SK-N-SH (cell line): ENCODE measurements around the gene EDIL3. TPM values are rescaled to one million over a fixed set of nuclear protein-coding genes. Genes with fewer than 3 reads are reported as not detected.

ENCODE experiments used
- CTCF ChIA-PET: fragments of 300-600, 350-600 bp; formaldehyde crosslinking; extraction: SDS; loops from one replicate; lab custom pipeline; 2021; lab: Yijun Ruan, JAX
- POLR2A ChIA-PET: fragments of 350-600 bp; sonication (Branson Sonifier 250); formaldehyde crosslinking; extraction: SDS; loops from one replicate; lab custom pipeline; 2020; ENCODE audit warnings: antibody characterized with exemption, inconsistent platforms; lab: Yijun Ruan, JAX
- DNase-seq: peaks from one replicate; pipeline ENCODE4 v3.0.0; 2012
- H2AFZ ChIP-seq: fragments of 200-600 bp; sonication (generic); 2 replicates; pipeline ENCODE4 v1.8.1; 2016; ENCODE audit warnings: antibody characterized with exemption, mild to moderate bottlenecking, low read depth
- H3F3A ChIP-seq: fragments of 200-600 bp; sonication (generic); replicated peaks from 2 replicates; pipeline ENCODE3; 2016; ENCODE audit warnings: antibody characterized with exemption, mild to moderate bottlenecking; ENCODE audit not compliant: insufficient read depth
- H3K27ac ChIP-seq, 2 experiments: fragments of 200-500 bp in 1 of 2; fragments of 200-600 bp in 1 of 2; sonication (Bioruptor generic) in 1 of 2; sonication (generic), shearing (Covaris generic) in 1 of 2; 2 replicates each; pipeline versions ENCODE4 v1.5.1 to v1.6.1; 2014 to 2016; ENCODE audit warnings: low read depth in 2 of 2, inconsistent platforms in 1 of 2, low read length in 1 of 2, mild to moderate bottlenecking in 1 of 2, mixed read lengths in 1 of 2
- H3K27me3 ChIP-seq: fragments of 200-600 bp; sonication (generic), shearing (Covaris generic); 2 replicates; pipeline ENCODE4 v1.6.1; 2016; ENCODE audit warnings: mixed run types; ENCODE audit not compliant: insufficient read depth
- H3K36me3 ChIP-seq, 2 experiments: fragments of 200-500 bp in 1 of 2; fragments of 200-600 bp in 1 of 2; sonication (Bioruptor generic) in 1 of 2; sonication (generic) in 1 of 2; replicated peaks in 1 of 2; 2 replicates each; pipeline versions ENCODE3 to v1.5.1; 2014 to 2016; ENCODE audit warnings: low read length in 1 of 2, mild to moderate bottlenecking in 1 of 2; ENCODE audit not compliant: insufficient read depth in 2 of 2, control insufficient read depth in 1 of 2
- H3K4me1 ChIP-seq, 2 experiments: fragments of 200-500 bp in 1 of 2; fragments of 200-600 bp in 1 of 2; sonication (Bioruptor generic) in 1 of 2; sonication (generic), shearing (Covaris generic) in 1 of 2; 2 replicates each; pipeline versions ENCODE4 v1.5.1 to v1.6.1; 2014 to 2016; ENCODE audit warnings: low read depth in 1 of 2, low read length in 1 of 2, mixed run types in 1 of 2; ENCODE audit not compliant: insufficient read depth in 2 of 2, control insufficient read depth in 1 of 2
- H3K4me2 ChIP-seq: fragments of 200-600 bp; sonication (generic), shearing (Covaris generic); 2 replicates; pipeline ENCODE4 v1.6.1; 2017; ENCODE audit warnings: mixed run types
- H3K4me3 ChIP-seq, 2 experiments: fragments of 200-500 bp in 1 of 2; fragments of 200-600 bp in 1 of 2; sonication (Bioruptor generic) in 1 of 2; sonication (generic), shearing (Covaris generic) in 1 of 2; 2 replicates each; pipeline versions ENCODE4 v1.5.1 to v1.8.1; 2014 to 2016; ENCODE audit warnings: low read depth in 2 of 2, inconsistent platforms in 1 of 2, low read length in 1 of 2, mild to moderate bottlenecking in 1 of 2, mixed read lengths in 1 of 2, moderate library complexity in 1 of 2
- H3K79me2 ChIP-seq: fragments of 200-600 bp; sonication (generic); 2 replicates; pipeline ENCODE4 v1.8.1; 2017; ENCODE audit warnings: mild to moderate bottlenecking; ENCODE audit not compliant: insufficient read depth
- H3K9ac ChIP-seq: fragments of 200-600 bp; sonication (generic); 2 replicates; pipeline ENCODE4 v1.6.1; 2017; ENCODE audit warnings: mixed run types
- H3K9me2 ChIP-seq: fragments of 200-600 bp; sonication (generic); 2 replicates; pipeline ENCODE4 v1.6.1; 2017; ENCODE audit warnings: mixed run types
- H3K9me3 ChIP-seq: fragments of 200-600 bp; sonication (generic); 2 replicates; pipeline ENCODE4 v1.6.1; 2017; ENCODE audit warnings: mixed run types, mild to moderate bottlenecking, moderate library complexity
- H4K20me1 ChIP-seq: fragments of 200-600 bp; sonication (generic); 2 replicates; pipeline ENCODE4 v1.6.1; 2017; ENCODE audit warnings: mild to moderate bottlenecking, mixed run types; ENCODE audit not compliant: insufficient read depth
- ELF1 ChIP-seq: IDR thresholded peaks from 2 replicates; pipeline ENCODE4 v1.4.0; 2012
- FOXJ3 ChIP-seq: sonication (generic); formaldehyde crosslinking; IDR thresholded peaks from 2 replicates; pipeline ENCODE4 v1.5.1; 2020; ENCODE audit warnings: mild to moderate bottlenecking, missing genetic modification reagents
- FOXM1 ChIP-seq: IDR thresholded peaks from 2 replicates; pipeline ENCODE4 v1.4.0; 2012; ENCODE audit warnings: low read depth, mild to moderate bottlenecking
- MEF2A ChIP-seq: IDR thresholded peaks from 2 replicates; pipeline ENCODE4 v1.4.0; 2012; ENCODE audit warnings: low read depth, borderline replicate concordance
- NFIC ChIP-seq: IDR thresholded peaks from 2 replicates; pipeline ENCODE4 v1.4.0; 2012; ENCODE audit warnings: borderline replicate concordance
- RAD21 ChIP-seq: IDR thresholded peaks from 2 replicates; pipeline ENCODE4 v1.6.1; 2012; ENCODE audit warnings: mild to moderate bottlenecking, low read length
- RFX5 ChIP-seq: IDR thresholded peaks from 2 replicates; pipeline ENCODE4 v1.6.1; 2012; ENCODE audit warnings: mild to moderate bottlenecking, improper control_type of control experiment, low read length
- SMC3 ChIP-seq: IDR thresholded peaks from 2 replicates; pipeline ENCODE4 v1.6.1; 2012; ENCODE audit warnings: low read depth, low read length, improper control_type of control experiment
- TAF1 ChIP-seq: IDR thresholded peaks from 2 replicates; pipeline ENCODE4 v1.6.1; 2012; ENCODE audit warnings: low read depth, mild to moderate bottlenecking, low read length, moderate library complexity, borderline replicate concordance
- TEAD4 ChIP-seq: IDR thresholded peaks from 2 replicates; pipeline ENCODE4 v1.4.0; 2012; ENCODE audit warnings: mild to moderate bottlenecking, borderline replicate concordance; ENCODE audit not compliant: insufficient read depth
- WGBS: methylation state at CpG from one replicate; pipeline ENCODE4 v1.1.6; 2017; ENCODE audit warnings: low lambda C conversion rate; 5-methylcytosine and 5-hydroxymethylcytosine counted together
- polyA plus RNA-seq, 3 experiments: library from polyadenylated mRNA; depleted of rRNA; stranded (reverse); fragments of >200 nt; gene quantifications; 2 replicates each; pipeline ENCODE4 v1.2.3, GENCODE V29; 2012
- TF ChIP-seq, protein P1 (sequence below): IDR thresholded peaks from 2 replicates; pipeline ENCODE4 v1.6.1; 2012; ENCODE audit warnings: mild to moderate bottlenecking, low read depth, low read length, moderate library complexity
- TF ChIP-seq, protein P2 (sequence below): IDR thresholded peaks from 2 replicates; pipeline ENCODE4; 2012
- TF ChIP-seq, protein P3 (sequence below): IDR thresholded peaks from 2 replicates; pipeline ENCODE4 v1.4.0; 2012; ENCODE audit warnings: low read depth, borderline replicate concordance
- TF ChIP-seq, protein P4 (sequence below): IDR thresholded peaks from 2 replicates; pipeline ENCODE4 v1.4.0; 2012; ENCODE audit warnings: low read depth
- TF ChIP-seq, protein P5 (sequence below): IDR thresholded peaks from 2 replicates; pipeline ENCODE4 v1.4.0; 2012; ENCODE audit warnings: low read depth, borderline replicate concordance
- TF ChIP-seq, protein P6 (sequence below): fragments of 150-350 bp; IDR thresholded peaks from 2 replicates; pipeline ENCODE4 v1.6.1; 2016; ENCODE audit warnings: mild to moderate bottlenecking, low read depth, low read length

EDIL3 gene
- polyA plus RNA-seq, 1 of the 3 experiments (the other 2 are of a cell fraction) = 51.5 TPM

DNA sequence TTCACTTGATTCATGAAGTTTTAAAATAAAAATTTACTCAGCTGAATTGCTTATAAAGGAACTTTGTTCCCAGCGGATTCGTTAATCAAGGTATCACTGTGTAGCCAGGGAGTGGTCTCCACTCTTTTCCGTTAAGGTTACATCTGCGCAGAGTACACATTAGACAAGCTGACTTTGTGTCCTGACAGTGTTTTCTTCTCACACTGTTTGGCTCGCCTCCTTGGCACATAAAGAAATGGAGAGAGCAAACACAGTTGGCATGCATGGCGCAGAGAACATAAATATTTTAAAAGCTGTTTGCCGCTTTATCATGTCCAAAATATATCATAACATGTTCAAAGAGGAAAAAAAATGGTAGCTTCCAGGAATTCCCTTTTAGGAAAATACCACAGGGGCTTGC, 153.2 kb downstream of the EDIL3 start:
- H3K27ac ChIP-seq = no peak overlapping the region
- TF ChIP-seq, protein P1, sequence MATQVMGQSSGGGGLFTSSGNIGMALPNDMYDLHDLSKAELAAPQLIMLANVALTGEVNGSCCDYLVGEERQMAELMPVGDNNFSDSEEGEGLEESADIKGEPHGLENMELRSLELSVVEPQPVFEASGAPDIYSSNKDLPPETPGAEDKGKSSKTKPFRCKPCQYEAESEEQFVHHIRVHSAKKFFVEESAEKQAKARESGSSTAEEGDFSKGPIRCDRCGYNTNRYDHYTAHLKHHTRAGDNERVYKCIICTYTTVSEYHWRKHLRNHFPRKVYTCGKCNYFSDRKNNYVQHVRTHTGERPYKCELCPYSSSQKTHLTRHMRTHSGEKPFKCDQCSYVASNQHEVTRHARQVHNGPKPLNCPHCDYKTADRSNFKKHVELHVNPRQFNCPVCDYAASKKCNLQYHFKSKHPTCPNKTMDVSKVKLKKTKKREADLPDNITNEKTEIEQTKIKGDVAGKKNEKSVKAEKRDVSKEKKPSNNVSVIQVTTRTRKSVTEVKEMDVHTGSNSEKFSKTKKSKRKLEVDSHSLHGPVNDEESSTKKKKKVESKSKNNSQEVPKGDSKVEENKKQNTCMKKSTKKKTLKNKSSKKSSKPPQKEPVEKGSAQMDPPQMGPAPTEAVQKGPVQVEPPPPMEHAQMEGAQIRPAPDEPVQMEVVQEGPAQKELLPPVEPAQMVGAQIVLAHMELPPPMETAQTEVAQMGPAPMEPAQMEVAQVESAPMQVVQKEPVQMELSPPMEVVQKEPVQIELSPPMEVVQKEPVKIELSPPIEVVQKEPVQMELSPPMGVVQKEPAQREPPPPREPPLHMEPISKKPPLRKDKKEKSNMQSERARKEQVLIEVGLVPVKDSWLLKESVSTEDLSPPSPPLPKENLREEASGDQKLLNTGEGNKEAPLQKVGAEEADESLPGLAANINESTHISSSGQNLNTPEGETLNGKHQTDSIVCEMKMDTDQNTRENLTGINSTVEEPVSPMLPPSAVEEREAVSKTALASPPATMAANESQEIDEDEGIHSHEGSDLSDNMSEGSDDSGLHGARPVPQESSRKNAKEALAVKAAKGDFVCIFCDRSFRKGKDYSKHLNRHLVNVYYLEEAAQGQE = no peak
- TF ChIP-seq NFIC = no peak
- TF ChIP-seq, protein P2, sequence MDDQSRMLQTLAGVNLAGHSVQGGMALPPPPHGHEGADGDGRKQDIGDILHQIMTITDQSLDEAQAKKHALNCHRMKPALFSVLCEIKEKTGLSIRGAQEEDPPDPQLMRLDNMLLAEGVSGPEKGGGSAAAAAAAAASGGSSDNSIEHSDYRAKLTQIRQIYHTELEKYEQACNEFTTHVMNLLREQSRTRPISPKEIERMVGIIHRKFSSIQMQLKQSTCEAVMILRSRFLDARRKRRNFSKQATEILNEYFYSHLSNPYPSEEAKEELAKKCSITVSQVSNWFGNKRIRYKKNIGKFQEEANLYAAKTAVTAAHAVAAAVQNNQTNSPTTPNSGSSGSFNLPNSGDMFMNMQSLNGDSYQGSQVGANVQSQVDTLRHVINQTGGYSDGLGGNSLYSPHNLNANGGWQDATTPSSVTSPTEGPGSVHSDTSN = no peak
- TF ChIP-seq, protein P3, sequence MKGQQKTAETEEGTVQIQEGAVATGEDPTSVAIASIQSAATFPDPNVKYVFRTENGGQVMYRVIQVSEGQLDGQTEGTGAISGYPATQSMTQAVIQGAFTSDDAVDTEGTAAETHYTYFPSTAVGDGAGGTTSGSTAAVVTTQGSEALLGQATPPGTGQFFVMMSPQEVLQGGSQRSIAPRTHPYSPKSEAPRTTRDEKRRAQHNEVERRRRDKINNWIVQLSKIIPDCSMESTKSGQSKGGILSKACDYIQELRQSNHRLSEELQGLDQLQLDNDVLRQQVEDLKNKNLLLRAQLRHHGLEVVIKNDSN = no peak
- TF ChIP-seq TEAD4 = no peak
- no peak for TF ChIP-seq TAF1
- TF ChIP-seq RFX5 = no peak
- no peak for TF ChIP-seq ELF1
- TF ChIP-seq, protein P4, sequence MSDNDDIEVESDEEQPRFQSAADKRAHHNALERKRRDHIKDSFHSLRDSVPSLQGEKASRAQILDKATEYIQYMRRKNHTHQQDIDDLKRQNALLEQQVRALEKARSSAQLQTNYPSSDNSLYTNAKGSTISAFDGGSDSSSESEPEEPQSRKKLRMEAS = no peak
- TF ChIP-seq, protein P5, sequence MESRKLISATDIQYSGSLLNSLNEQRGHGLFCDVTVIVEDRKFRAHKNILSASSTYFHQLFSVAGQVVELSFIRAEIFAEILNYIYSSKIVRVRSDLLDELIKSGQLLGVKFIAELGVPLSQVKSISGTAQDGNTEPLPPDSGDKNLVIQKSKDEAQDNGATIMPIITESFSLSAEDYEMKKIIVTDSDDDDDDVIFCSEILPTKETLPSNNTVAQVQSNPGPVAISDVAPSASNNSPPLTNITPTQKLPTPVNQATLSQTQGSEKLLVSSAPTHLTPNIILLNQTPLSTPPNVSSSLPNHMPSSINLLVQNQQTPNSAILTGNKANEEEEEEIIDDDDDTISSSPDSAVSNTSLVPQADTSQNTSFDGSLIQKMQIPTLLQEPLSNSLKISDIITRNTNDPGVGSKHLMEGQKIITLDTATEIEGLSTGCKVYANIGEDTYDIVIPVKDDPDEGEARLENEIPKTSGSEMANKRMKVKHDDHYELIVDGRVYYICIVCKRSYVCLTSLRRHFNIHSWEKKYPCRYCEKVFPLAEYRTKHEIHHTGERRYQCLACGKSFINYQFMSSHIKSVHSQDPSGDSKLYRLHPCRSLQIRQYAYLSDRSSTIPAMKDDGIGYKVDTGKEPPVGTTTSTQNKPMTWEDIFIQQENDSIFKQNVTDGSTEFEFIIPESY = no peak
- no peak for TF ChIP-seq MEF2A
- no peak for TF ChIP-seq FOXM1
- no peak for TF ChIP-seq SMC3
- TF ChIP-seq FOXJ3 (CRISPR knock-in tag) = no peak
- TF ChIP-seq, protein P6, sequence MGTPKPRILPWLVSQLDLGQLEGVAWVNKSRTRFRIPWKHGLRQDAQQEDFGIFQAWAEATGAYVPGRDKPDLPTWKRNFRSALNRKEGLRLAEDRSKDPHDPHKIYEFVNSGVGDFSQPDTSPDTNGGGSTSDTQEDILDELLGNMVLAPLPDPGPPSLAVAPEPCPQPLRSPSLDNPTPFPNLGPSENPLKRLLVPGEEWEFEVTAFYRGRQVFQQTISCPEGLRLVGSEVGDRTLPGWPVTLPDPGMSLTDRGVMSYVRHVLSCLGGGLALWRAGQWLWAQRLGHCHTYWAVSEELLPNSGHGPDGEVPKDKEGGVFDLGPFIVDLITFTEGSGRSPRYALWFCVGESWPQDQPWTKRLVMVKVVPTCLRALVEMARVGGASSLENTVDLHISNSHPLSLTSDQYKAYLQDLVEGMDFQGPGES = no peak
- TF ChIP-seq RAD21 = no peak
- no peak overlapping the region for H3K4me2 ChIP-seq
- H3K9ac ChIP-seq = no peak overlapping the region
- H3K36me3 ChIP-seq = peaks cover 2% of the 10 kb centered on the region in 2 experiments
- DNase-seq = no peak
- H3K4me1 ChIP-seq = peaks cover 0 to 15% of the 10 kb centered on the region in 2 experiments; a peak in 3 of 4 replicates
- peaks cover 4% of the 10 kb centered on the region; the same call in 1 of the 2 replicates for H4K20me1 ChIP-seq
- POLR2A ChIA-PET = no interaction called here
- H3K9me3 ChIP-seq = no peaks in the 10 kb centered on the region
- no peak overlapping the region for H2AFZ ChIP-seq
- H3F3A ChIP-seq = peaks cover 6% of the 10 kb centered on the region
- H3K9me2 ChIP-seq = no peaks in the 10 kb centered on the region
- no peak overlapping the region for H3K4me3 ChIP-seq
- CTCF ChIA-PET = interaction anchor here (1.2 kb wide), 1 partner anchor 9 kb away, joined by 3 read pairs; no protein-coding TSS in a partner anchor
- H3K27me3 ChIP-seq = no peaks in the 10 kb centered on the region
- no peaks in the 10 kb centered on the region; the same call in 1 of the 2 replicates for H3K79me2 ChIP-seq
- WGBS = 94% methylated on average over 7 of the region's 7 CpGs
